GM18519 (cell line): ENCODE measurements around the gene PIM3.

Source experiments
- ATAC-seq: cut with Tn5 transposase; IDR thresholded peaks from one replicate; pipeline ENCODE4 v1.9.1; 2021; ENCODE audit warnings: mild to moderate bottlenecking, moderate library complexity; ENCODE audit not compliant: unreplicated experiment, low FRiP score

Gene PIM3

GRCh38 chr22:49999946-50000586 is 39.5 kb downstream of the PIM3 start:
- no peak for ATAC-seq

DNA sequence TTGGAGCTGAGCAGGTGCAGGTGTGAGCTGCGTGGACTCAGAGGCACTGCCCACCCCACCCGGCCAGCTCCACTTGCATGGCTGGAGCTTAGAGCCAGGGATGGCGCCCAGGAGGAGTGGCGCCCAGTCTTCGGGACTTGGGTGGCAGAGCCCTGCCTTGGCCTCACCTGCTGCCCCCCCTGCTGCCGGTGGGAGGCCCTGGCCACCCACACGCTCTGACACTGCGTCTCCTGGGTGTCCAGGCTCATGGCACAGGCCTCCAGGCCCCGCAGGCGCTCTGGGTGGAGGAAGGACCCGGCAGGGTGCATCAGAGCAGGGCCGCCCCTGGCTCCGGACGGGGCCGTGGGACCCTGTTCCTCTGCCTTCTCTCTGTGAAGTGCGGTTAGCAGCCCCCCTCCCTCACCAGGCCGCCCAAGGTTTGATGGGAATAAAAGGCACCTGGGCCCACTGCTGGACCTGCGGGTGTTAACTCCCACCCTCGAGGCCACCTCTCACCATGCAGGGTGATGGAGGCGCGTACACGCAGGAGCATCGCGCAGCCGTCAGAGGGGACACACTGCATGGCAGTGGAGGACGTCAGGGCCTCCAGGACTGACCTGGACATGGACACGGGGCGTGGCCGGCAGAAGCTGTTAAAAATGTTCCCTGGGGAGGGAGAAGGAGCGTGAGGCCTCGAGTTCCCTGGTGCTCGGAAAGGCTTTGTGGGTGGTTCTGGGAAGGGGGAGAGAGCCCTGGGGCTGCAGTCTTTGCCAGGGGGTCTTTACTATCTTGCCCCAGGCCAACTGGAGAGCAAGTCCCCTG is 40.2 kb downstream of the PIM3 start:
- no peak for ATAC-seq

DNA sequence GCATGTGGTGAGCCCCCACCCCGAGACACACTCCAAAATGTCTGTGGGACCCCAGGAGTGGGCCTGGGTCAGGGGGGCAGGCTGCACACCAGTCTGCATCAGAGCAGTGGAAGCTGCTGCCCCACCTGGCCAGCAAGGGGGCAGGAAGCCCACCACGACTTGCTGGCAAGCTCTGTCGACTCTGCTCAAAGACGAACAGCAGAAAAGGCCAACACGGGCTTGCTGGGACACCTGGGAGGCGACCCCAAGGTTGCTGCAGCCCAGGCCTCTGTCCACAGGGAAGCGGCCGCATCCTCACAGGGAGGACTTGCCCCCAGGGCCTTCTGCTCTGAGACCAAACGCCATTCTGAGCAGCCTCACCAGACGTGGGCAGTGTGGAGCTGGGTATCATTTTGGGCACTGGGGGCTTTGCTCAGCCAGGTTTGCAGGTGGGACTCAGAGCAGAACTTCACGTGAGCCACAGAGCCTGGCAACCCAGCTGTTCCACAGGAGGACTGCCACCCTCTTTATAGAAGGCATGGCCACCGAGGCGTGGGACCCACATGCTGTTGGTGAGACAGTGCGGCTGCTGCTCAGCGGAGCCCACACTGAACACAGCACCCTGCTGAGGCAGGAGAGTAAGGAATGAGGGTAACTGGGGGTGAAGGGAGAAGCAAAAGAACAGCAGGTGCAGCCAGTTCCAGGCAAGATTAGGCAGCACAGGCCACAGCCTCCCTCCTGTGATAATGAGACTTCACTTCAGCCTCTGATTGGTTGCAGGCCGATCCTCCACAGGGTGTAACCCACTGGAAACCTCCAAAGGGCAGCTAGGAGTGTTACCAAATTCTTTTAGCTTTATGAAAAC is 41.0 kb downstream of the PIM3 start:
- no peak for ATAC-seq

DNA sequence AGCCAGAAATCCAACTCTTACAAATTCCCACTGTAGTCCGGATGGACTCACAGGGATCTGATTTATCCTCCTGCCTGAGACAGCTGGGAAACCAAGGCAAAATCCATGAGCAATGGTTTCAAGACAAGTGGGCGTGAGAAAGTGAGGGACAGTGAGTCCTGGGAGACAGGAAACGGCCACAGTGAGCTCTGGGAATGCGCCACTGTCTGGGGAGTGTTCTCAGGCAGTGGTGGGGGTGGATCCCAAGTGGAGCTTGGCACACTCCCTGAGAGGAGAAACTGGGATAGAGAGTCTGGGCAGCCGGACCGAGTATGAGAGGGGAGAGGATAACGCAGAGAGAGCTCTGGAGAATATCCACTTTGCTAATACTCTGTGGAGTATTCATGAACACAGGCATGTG is 42.2 kb downstream of the PIM3 start:
- ATAC-seq = no peak

- no peak for ATAC-seq
These were observed 44.3 kb downstream of the PIM3 start for GRCh38 chr22:50004918-50005317.

GRCh38 chr22:50007057-50007511 is 46.5 kb downstream of the PIM3 start:
- ATAC-seq = no peak

GRCh38 chr22:50008151-50009040 is 47.8 kb downstream of the PIM3 start:
- ATAC-seq = no peak

DNA sequence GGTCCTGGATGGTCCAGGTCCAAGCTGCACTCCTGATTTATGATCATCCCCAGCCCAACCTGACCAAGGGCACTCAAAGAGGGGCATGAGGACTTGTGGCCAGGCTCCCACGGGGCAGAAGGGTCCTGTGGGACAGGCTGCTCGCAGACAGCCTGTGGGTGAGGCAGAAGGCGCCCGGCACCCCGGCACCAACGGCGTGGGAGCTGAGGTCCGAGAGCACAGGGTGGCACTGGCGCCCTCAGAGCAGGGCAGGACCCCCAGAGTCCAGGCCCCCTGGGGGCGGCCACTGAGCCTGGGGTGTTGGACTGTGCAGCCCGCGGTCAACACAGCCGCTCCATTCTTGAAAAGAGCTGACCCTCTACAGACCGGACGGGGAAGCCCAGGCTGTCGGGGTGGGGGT is 48.7 kb downstream of the PIM3 start:
- ATAC-seq = no peak

DNA sequence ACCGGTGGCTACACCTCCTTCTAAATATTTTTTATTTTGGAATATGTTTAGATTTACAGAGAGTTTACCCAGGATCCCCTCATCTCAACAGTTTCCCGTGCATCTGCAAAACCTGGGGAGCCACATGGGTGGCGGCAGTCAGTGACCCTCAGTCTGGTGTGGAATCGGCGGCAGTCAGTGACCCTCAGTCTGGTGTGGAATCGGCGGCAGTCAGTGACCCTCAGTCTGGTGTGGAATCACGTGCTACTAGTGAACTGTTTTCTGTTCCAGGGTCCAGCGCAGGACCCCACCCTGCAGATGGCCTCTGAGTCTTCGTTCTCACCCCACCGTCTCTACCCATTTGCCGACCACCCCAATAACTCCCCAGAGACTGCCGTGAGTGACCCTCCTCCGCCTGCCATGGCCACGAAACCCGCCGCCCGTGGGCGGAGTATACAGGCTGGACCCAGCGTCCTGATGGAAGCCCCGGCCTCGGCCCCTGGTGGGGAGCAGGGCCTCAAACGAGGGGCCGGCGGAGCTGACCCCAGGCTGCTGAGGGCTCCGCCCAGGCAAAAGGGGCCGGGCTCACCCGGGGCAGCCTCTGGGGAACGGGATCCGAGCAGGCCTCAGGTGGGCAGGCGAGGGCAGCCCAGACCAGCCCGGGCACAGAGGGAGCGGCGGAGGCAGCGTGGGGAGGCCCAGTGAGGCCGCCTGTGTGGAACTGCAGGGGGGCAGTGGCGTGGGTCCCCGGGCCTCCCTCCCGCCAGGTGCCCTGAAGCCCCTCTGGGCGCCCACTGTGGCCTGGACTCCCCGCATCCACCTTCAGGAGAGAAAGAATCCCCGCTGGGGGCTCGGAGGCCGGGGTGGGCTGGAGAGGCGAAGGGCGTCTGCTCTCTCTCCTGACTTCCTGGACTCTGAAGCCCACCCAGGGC is 49.4 kb downstream of the PIM3 start:
- no peak for ATAC-seq

DNA sequence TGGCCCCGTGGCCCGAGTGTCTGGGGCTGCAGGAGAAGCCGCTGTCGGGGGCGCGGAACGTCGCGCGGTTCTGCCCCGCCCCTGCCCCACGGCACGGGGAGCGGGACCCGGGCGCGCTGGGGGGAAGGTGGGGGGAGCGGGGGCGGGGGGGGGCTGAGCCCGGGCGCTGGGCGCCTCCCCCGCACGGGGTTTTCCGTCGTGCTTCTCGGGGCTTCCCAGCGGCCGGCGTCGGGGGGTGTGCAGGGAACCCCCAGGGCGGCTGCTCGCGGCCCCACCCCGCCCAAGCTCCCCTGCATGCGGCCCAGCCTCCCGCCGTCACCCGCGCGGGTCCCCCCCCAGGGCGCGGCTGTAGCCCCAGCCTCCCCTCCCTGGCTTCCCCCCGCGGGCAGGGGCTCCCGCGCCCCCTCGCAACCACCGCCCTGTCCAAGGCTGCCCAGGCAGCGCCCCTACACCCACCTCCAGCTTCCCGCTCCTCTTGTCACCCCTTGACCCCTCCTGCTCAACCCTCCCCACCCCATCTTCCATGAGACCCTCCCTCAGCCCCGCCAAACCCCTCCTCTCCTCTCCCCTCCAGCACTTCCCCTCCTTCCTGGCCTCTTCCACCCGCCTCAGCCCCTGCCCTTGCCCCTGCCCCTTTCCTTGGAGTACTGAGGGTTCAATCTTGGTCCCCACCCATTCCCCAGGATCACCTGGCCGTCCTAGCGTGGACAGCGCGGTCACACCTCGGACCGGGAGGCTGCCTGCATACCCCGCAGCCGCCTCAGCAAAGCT is 50.3 kb downstream of the PIM3 start:
- ATAC-seq = no peak

DNA sequence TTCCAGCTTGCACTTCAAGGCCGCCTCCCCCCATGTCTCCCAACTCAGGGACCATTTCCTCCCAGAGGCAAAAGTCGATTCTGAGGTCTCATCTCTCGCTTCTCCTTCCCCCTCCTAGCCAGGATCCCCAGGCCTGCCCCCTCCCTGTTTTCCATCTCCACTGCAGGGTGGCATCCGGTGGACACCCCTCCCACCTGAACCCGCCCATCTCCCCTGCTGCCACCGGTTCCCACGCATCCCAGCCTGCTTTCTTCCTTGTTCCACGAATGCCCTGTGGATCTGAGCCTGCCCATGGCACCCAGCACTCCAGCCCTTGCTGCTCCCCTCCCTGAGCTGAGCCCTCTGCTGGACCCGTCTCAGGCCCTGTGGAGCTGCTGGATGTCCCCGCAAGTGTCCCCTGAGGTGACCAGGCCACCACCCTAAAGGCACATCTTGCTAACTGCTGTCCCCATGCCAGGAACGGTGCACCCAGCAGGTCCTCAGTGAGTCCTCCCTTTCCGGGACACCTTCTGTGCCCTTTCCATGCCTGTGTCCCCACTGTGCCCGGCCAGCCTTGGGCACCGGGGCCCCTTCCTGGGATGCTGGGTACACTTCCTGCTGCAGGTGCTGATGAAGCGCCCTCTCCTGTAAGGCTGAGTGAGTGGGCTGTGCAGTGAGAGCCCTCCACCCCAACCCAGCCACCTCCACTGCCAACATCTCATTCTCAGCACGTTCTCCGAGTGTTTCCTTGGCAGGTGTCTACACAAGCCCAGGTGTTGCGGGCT is 51.1 kb downstream of the PIM3 start:
- ATAC-seq = no peak

DNA sequence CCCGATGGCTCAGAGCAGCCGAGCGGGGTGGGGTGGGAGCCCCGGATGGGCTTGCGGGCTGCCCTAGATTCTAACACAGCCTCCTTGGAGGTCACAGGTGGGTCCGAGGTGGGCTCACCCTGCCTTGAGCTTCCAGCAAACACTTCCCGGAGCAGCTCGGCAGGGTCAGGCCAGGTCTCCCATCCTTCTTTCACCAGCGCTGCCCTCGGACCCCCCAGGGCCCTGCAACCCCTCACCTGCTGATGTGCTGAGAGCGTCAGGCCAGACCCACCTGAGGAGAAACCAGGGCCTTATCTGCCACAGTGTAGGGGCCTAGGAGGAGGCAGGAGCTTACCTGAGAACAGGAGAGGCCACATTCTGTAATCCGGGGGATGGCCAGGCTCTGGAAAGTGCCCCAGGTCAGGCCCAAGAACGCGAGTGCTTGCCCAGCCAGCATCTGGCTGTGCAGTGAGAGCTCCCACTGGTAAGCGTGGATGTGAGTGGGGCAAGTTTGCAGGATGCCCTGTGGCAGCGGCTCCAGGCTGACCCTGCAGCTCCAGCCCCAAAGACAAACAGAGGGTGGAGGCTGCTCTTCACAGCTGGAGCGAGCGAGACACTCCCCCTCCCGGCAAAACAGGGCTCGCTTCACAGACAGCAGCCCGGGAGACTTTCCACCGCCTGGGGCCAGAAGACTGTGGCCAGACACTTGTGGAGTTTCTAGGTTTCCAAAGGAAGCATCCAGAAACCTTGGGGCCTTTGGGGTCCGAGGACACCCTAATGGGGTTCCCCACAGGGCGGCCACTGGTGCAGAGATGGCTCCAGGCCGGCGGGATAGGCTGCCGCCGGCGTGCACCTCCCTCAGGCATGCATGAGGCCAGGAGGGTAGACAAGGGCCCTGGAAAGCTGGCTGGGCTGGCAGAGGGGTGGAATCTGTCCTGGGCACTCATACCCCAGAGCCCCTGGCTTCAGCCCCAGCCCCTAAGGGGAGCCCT is 51.9 kb downstream of the PIM3 start, which contains the start of gene IL17REL:
Gene IL17REL, minus strand, starts transcription at position 555 of the 971 bp plus-strand sequence. Its CDS starts 119 bp downstream, at position 436.
- no peak for ATAC-seq
